Brain microvascular endothelial cell (primary cell): ENCODE measurements around the gene ZNF3.

Experiments
- DNase-seq: peaks from one replicate; pipeline ENCODE4 v3.0.0-alpha.2; 2020
- H3K27ac ChIP-seq: fragments of 250-450 bp; sonication (Bioruptor Pico); 2 replicates; pipeline ENCODE4 v1.5.1; 2020; ENCODE audit warnings: mild to moderate bottlenecking, moderate library complexity
- H3K27me3 ChIP-seq: fragments of 250-450 bp; sonication (Bioruptor Pico); replicated peaks from 2 replicates; pipeline ENCODE4 v1.5.1; 2020; ENCODE audit warnings: mild to moderate bottlenecking
- H3K36me3 ChIP-seq: fragments of 250-450 bp; sonication (Bioruptor Pico); replicated peaks from 2 replicates; pipeline ENCODE4 v1.5.1; 2020; ENCODE audit warnings: mild to moderate bottlenecking
- H3K4me3 ChIP-seq: 2 replicates; pipeline ENCODE4 v1.5.1; 2011; ENCODE audit warnings: low read depth, mild to moderate bottlenecking, control low read depth, low read length, moderate library complexity
- in situ Hi-C: cut with HindIII; loops from 2 replicates; pipeline ENCODE4 v1.10.0; 2017; ENCODE audit warnings: low sequenced_read_pairs, low pct_ligation_motif_present
- TF ChIP-seq, protein P1 (sequence below): IDR thresholded peaks from 2 replicates; pipeline ENCODE4 v1.5.1; 2011; ENCODE audit warnings: low read depth, mild to moderate bottlenecking, moderate library complexity, low read length, control low read depth, inconsistent platforms; ENCODE audit errors: missing control alignments

Gene ZNF3

DNA sequence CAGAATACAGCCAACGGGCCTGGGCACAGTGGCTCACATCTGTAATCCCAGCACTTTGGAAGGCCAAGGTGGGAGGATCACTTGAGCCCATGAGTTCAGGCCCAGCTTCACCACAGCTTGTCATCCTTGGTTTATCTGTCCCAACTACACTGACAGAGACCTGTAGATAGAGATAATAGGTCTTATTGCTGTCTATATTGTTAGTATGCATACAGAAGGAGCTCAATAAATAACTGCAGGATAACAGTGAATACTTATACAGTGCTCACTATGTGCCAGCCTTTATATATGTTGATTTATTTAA lies 39.2 kb upstream of the ZNF3 start:
- no peak overlapping the region for H3K27ac ChIP-seq
- in situ Hi-C loops: no loop called here
- peak overlapping the region; percentile 91 for H3K4me3 ChIP-seq
- TF ChIP-seq, protein P1, sequence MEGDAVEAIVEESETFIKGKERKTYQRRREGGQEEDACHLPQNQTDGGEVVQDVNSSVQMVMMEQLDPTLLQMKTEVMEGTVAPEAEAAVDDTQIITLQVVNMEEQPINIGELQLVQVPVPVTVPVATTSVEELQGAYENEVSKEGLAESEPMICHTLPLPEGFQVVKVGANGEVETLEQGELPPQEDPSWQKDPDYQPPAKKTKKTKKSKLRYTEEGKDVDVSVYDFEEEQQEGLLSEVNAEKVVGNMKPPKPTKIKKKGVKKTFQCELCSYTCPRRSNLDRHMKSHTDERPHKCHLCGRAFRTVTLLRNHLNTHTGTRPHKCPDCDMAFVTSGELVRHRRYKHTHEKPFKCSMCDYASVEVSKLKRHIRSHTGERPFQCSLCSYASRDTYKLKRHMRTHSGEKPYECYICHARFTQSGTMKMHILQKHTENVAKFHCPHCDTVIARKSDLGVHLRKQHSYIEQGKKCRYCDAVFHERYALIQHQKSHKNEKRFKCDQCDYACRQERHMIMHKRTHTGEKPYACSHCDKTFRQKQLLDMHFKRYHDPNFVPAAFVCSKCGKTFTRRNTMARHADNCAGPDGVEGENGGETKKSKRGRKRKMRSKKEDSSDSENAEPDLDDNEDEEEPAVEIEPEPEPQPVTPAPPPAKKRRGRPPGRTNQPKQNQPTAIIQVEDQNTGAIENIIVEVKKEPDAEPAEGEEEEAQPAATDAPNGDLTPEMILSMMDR: no peak
- H3K36me3 ChIP-seq: no peaks in the 10 kb centered on the region
- H3K27me3 ChIP-seq: no peaks in the 10 kb centered on the region
- no peak for DNase-seq

- in situ Hi-C loops: no loop called here
- no peaks in the 10 kb centered on the region for H3K36me3 ChIP-seq
- peak overlapping the region; percentile 91 for H3K4me3 ChIP-seq
- TF ChIP-seq, protein P1: no peak
- H3K27me3 ChIP-seq: no peaks in the 10 kb centered on the region
- peak overlapping the region; percentile 98 for H3K27ac ChIP-seq
- peak; percentile 55 for DNase-seq
These were observed 38.6 kb upstream of the ZNF3 start for GRCh38 chr7:100119970-100120732.

GRCh38 chr7:100119072-100119969 lies 37.8 kb upstream of the ZNF3 start, which contains the start of the genes CNPY4 and TAF6:
TSS of gene CNPY4 (plus strand) at chr7:100119634. CDS start at chr7:100119745, 111 bp downstream.
TSS of gene TAF6 (minus strand) at chr7:100119358. CDS start at chr7:100114209, 5,149 bp downstream.
- Histone ChIP-seq H3K27me3 (no peaks in the 10 kb centered on the region), H3K36me3 (no peaks in the 10 kb centered on the region), H3K27ac (peak within 1 kb of the TSS; percentile 98), H3K4me3 (peak within 1 kb of the TSS; percentile 91)
- TF ChIP-seq, protein P1: no peak
- in situ Hi-C loops: no loop called here
- DNase-seq: peak; percentile 92

DNA sequence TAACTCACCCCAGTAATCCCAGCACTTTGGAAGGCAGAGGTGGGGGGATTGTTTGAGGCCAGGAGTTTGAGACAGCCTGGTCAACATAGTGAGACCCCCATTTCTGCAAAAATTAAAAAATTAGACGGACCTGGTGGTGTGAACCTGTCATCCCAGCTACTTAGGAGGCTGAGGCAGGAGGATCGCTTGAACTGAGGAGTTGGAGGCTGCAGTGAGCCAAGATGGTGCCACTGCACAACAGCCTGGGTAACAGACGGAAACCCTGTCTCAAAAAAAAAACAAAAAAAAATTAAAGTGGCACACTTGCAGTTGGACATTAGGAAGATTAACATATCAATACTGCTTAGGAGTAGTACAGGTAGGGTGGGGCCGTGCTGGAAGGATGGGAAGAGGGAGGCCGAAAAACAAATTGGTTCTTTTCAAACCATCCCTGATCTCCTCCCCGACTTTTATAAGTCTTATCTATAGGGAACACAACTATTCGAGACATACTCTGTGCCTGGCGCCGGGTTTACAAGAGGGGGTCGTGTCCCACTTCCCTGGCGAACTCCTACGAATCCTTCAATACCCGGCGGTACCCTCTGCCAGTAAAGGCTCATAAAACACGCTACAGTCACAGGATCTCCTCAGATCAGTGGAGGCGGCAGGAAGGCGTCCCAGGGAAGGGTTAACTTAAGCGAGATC lies 37.0 kb upstream of the ZNF3 start:
- TF ChIP-seq, protein P1: no peak
- no peaks in the 10 kb centered on the region for H3K27me3 ChIP-seq
- in situ Hi-C loops: no loop called here
- DNase-seq: no peak
- peak overlapping the region; percentile 98 for H3K27ac ChIP-seq
- H3K36me3 ChIP-seq: peaks cover 5% of the 10 kb centered on the region
- peak overlapping the region; percentile 91 for H3K4me3 ChIP-seq

GRCh38 chr7:100115026-100115425 lies 33.5 kb upstream of the ZNF3 start:
- no peaks in the 10 kb centered on the region for H3K27me3 ChIP-seq
- in situ Hi-C loops: no loop called here
- DNase-seq: no peak
- H3K4me3 ChIP-seq: no peak overlapping the region
- peaks cover 34% of the 10 kb centered on the region for H3K36me3 ChIP-seq
- TF ChIP-seq, protein P1: no peak
- no peak overlapping the region for H3K27ac ChIP-seq
